BLaER1 treated with 17β-estradiol and CSF1 and Interleukin-3, amounts not matched to agents 10 nM and 100 nM (cell line): Measurements from ENCODE around the gene NUDT19.
A peak's percentile ranks its signal among the peaks of the same experiment; 100 is the strongest.

ENCODE experiments used
- H3K27ac ChIP-seq, 11 experiments: shearing (Covaris generic); formaldehyde crosslinking; 2 replicates each; pipeline ENCODE4 v1.8.1; 2022
- H3K27me3 ChIP-seq, 11 experiments: shearing (Covaris generic); formaldehyde crosslinking; 2 replicates each; pipeline ENCODE4 v1.8.1; 2022
- H3K36me3 ChIP-seq, 11 experiments: shearing (Covaris generic); formaldehyde crosslinking; 2 replicates each; pipeline ENCODE4 v1.8.1; 2022
- H3K4me1 ChIP-seq, 10 experiments: shearing (Covaris generic); formaldehyde crosslinking; 2 replicates each; pipeline ENCODE4 v1.8.1; 2022
- H3K4me2 ChIP-seq, 11 experiments: shearing (Covaris generic); formaldehyde crosslinking; 2 replicates each; pipeline ENCODE4 v1.8.1; 2022
- H3K4me3 ChIP-seq, 10 experiments: shearing (Covaris generic); formaldehyde crosslinking; 2 replicates each; pipeline ENCODE4 v1.8.1; 2022
- H3K9ac ChIP-seq, 11 experiments: shearing (Covaris generic); formaldehyde crosslinking; 2 replicates each; pipeline ENCODE4 v1.8.1; 2022
- H3K9me3 ChIP-seq, 11 experiments: shearing (Covaris generic); formaldehyde crosslinking; replicated peaks in 1 of 11; 2 replicates each; pipeline ENCODE4 v1.8.1; 2022
- H4K20me1 ChIP-seq, 11 experiments: shearing (Covaris generic); formaldehyde crosslinking; 2 replicates each; pipeline ENCODE4 v1.8.1; 2022
- Cebpa-rat ChIP-seq, 11 experiments: shearing (Covaris generic); IDR thresholded peaks; 2 replicates each; pipeline ENCODE4 v1.8.1; 2022

NUDT19 gene

GRCh38 chr19:32748497-32748896, 56.9 kb downstream of the NUDT19 start:
- Histone ChIP-seq H4K20me1 (peaks cover 0 to 9% (median 0%) of the 10 kb centered on the region in 11 experiments; a peak in 2 of 22 replicates), H3K36me3 (no peaks in the 10 kb centered on the region), H3K4me2 (no peak overlapping the region), H3K27ac (no peak overlapping the region), H3K9ac (no peak overlapping the region), H3K27me3 (peaks cover 0 to 20% (median 3%) of the 10 kb centered on the region in 11 experiments; a peak in 7 of 22 replicates), H3K9me3 (no peaks in the 10 kb centered on the region), H3K4me3 (no peak overlapping the region), H3K4me1 (peaks cover 0 to 12% (median 6%) of the 10 kb centered on the region in 10 experiments; a peak in 9 of 20 replicates)
- TF ChIP-seq Cebpa-rat (IDR thresholded peaks at IDR 0.05): no peak

GRCh38 chr19:32748948-32749347, 57.3 kb downstream of the NUDT19 start:
- Histone ChIP-seq H3K4me2 (no peak overlapping the region), H3K4me1 (peaks cover 0 to 12% (median 6%) of the 10 kb centered on the region in 10 experiments; a peak in 9 of 20 replicates), H3K27ac (no peak overlapping the region), H3K9me3 (no peaks in the 10 kb centered on the region), H3K36me3 (no peaks in the 10 kb centered on the region), H3K27me3 (peaks cover 0 to 20% (median 3%) of the 10 kb centered on the region in 11 experiments; a peak in 7 of 22 replicates), H3K9ac (no peak overlapping the region), H4K20me1 (peaks cover 0 to 9% (median 0%) of the 10 kb centered on the region in 11 experiments; a peak in 2 of 22 replicates), H3K4me3 (no peak overlapping the region)
- TF ChIP-seq Cebpa-rat (IDR thresholded peaks at IDR 0.05): no peak

GRCh38 chr19:32749361-32749760, 57.7 kb downstream of the NUDT19 start:
- Histone ChIP-seq H3K9ac (no peak overlapping the region), H3K36me3 (no peaks in the 10 kb centered on the region), H3K27ac (no peak overlapping the region), H3K27me3 (peaks cover 0 to 20% (median 3%) of the 10 kb centered on the region in 11 experiments; a peak in 7 of 22 replicates), H3K4me1 (peaks cover 0 to 12% (median 6%) of the 10 kb centered on the region in 10 experiments; a peak in 9 of 20 replicates), H3K4me2 (no peak overlapping the region), H4K20me1 (peaks cover 0 to 9% (median 0%) of the 10 kb centered on the region in 11 experiments; a peak in 2 of 22 replicates), H3K9me3 (no peaks in the 10 kb centered on the region), H3K4me3 (no peak overlapping the region)
- TF ChIP-seq Cebpa-rat (IDR thresholded peaks at IDR 0.05): no peak

DNA sequence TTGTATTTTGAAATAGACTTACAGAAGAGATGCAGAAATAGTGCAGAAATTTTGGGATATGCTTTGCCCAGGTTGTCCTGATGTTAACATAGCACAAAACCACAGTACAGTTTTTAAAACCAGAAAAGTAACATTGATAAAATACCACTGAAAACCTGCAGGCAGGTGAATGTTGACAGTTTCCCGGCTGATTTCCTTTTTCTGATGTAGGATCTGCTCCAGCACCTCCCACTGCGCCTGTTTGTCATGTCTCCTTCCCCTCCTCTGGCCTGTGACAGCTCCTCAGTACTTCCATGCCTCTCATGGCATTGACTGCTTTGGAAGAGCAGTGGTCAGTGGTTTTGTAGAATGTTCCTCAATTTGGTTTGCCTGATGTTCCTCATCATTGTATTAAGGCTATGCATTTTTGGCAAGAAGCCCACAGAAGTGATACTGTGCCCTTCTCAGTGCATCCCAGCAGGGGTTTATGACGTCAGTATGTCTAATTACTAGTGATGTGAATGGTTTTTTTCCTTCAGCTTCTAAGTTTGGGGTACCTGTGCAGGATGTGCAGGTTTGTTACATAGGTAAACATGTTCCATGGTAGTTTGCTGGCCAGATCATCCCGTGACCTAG, 58.9 kb downstream of the NUDT19 start:
- no peaks in the 10 kb centered on the region for H3K36me3 ChIP-seq
- no peaks in the 10 kb centered on the region for H3K9me3 ChIP-seq
- peaks cover 0 to 9% (median 0%) of the 10 kb centered on the region in 11 experiments; a peak in 2 of 22 replicates for H4K20me1 ChIP-seq
- H3K27me3 ChIP-seq: peaks cover 0 to 15% (median 3%) of the 10 kb centered on the region in 11 experiments; a peak in 7 of 22 replicates
- H3K4me3 ChIP-seq: no peak overlapping the region
- TF ChIP-seq Cebpa-rat (IDR thresholded peaks at IDR 0.05): no peak
- no peak overlapping the region for H3K9ac ChIP-seq
- H3K27ac ChIP-seq: no peak overlapping the region
- peak overlapping the region in 2 of 11 experiments; percentile 22 to 45; a peak in 3 of 22 replicates for H3K4me2 ChIP-seq
- H3K4me1 ChIP-seq: peaks cover 0 to 8% (median 4%) of the 10 kb centered on the region in 10 experiments; a peak in 9 of 20 replicates

GRCh38 chr19:32751066-32751465, 59.4 kb downstream of the NUDT19 start:
- Histone ChIP-seq H3K9me3 (no peaks in the 10 kb centered on the region), H3K36me3 (no peaks in the 10 kb centered on the region), H3K4me3 (no peak overlapping the region), H4K20me1 (peaks cover 0 to 9% (median 0%) of the 10 kb centered on the region in 11 experiments; a peak in 2 of 22 replicates), H3K4me1 (peaks cover 0 to 5% (median 0%) of the 10 kb centered on the region in 10 experiments; a peak in 5 of 20 replicates), H3K9ac (no peak overlapping the region), H3K27ac (no peak overlapping the region), H3K4me2 (no peak overlapping the region), H3K27me3 (peaks cover 0 to 15% (median 3%) of the 10 kb centered on the region in 11 experiments; a peak in 7 of 22 replicates)
- no peak for TF ChIP-seq Cebpa-rat (IDR thresholded peaks at IDR 0.05)

GRCh38 chr19:32757189-32757588, 65.6 kb downstream of the NUDT19 start:
- H3K36me3 ChIP-seq: no peaks in the 10 kb centered on the region
- no peaks in the 10 kb centered on the region for H3K27me3 ChIP-seq
- H3K27ac ChIP-seq: no peak overlapping the region
- no peak overlapping the region for H3K4me3 ChIP-seq
- no peak for TF ChIP-seq Cebpa-rat (IDR thresholded peaks at IDR 0.05)
- no peaks in the 10 kb centered on the region for H4K20me1 ChIP-seq
- H3K9ac ChIP-seq: no peak overlapping the region
- no peak overlapping the region for H3K4me2 ChIP-seq
- peaks cover 14 to 27% (median 17%) of the 10 kb centered on the region in 11 experiments for H3K9me3 ChIP-seq
- no peaks in the 10 kb centered on the region for H3K4me1 ChIP-seq
